Endothelial cell of umbilical vein (primary cell): ENCODE results near the gene UTF1. TPM values are rescaled to one million over a fixed set of nuclear protein-coding genes. Genes with fewer than 3 reads are reported as not detected.

ENCODE experiments used
- BruUV-seq: library from RNA; stranded (reverse); fragments of 400-500 nt; replicated peaks from 2 replicates; lab custom pipeline; 2021; lab: Mats Ljungman, UMichigan
- CTCF ChIA-PET: fragments of 300-600, 350-600 bp; sonication (Branson Sonifier 250); formaldehyde crosslinking; loops from one replicate; lab custom pipeline; 2021; ENCODE audit warnings: antibody characterized with exemption, inconsistent platforms; lab: Charles Lee
- POLR2A ChIA-PET: fragments of 300-600, 350-600 bp; sonication (Branson Sonifier 250); formaldehyde crosslinking; loops from one replicate; lab custom pipeline; 2021; ENCODE audit warnings: antibody characterized with exemption, inconsistent platforms; lab: Charles Lee
- DNase-seq: peaks from one replicate; pipeline ENCODE4 v3.0.0-alpha.2; 2011; ENCODE audit warnings: low read depth, low spot score
- FAIRE-seq: peaks from 2 replicates; lab custom pipeline; 2011; peaks lifted over from hg19 to GRCh38; lab: Jason Lieb, UNC
- H2AFZ ChIP-seq: 2 replicates; pipeline ENCODE4 v1.6.0; 2012; ENCODE audit warnings: low read depth, low read length, control low read depth, inconsistent platforms
- H3K27ac ChIP-seq: 2 replicates; pipeline ENCODE4 v1.5.1; 2011; ENCODE audit warnings: low read depth, mild to moderate bottlenecking, control low read depth, low read length, moderate library complexity; ENCODE audit not compliant: insufficient read depth
- H3K27me3 ChIP-seq, 2 experiments: 2 replicates each; pipeline versions ENCODE4 v1.6.0 to v1.6.1; 2011; ENCODE audit warnings: low read length in 2 of 2, mixed read lengths in 1 of 2; ENCODE audit not compliant: control insufficient read depth in 2 of 2, insufficient read depth in 2 of 2
- H3K36me3 ChIP-seq, 2 experiments: 2 replicates in 1 of 2; 3 replicates in 1 of 2; pipeline ENCODE4 v1.5.1; 2011; ENCODE audit warnings: low read length in 2 of 2, mild to moderate bottlenecking in 1 of 2, moderate library complexity in 1 of 2; ENCODE audit not compliant: control insufficient read depth in 2 of 2, insufficient read depth in 2 of 2; ENCODE audit errors: extremely low read depth in 1 of 2
- H3K4me1 ChIP-seq: 3 replicates; pipeline ENCODE4 v1.5.1; 2011; ENCODE audit warnings: mild to moderate bottlenecking, low read length; ENCODE audit not compliant: control insufficient read depth, insufficient read depth; ENCODE audit errors: extremely low read depth
- H3K4me2 ChIP-seq: 2 replicates; pipeline ENCODE4 v1.6.1; 2011; ENCODE audit warnings: low read length, control low read depth, mixed read lengths; ENCODE audit not compliant: insufficient read depth
- H3K4me3 ChIP-seq, 3 experiments: fragments of 200-600 bp in 1 of 3; sonication (generic), shearing (Covaris generic) in 1 of 3; replicated peaks in 1 of 3; 2 replicates each; pipeline ENCODE4 v1.5.1; 2011 to 2016; ENCODE audit warnings: control low read depth in 3 of 3, low read length in 3 of 3, mild to moderate bottlenecking in 2 of 3, inconsistent platforms in 1 of 3, low read depth in 1 of 3, moderate library complexity in 1 of 3; ENCODE audit not compliant: insufficient read depth in 1 of 3
- H3K79me2 ChIP-seq: 2 replicates; pipeline ENCODE4 v1.6.0; 2012; ENCODE audit warnings: low read length, inconsistent platforms; ENCODE audit not compliant: control insufficient read depth, insufficient read depth
- H3K9ac ChIP-seq: replicated peaks from 2 replicates; pipeline ENCODE3; 2011; ENCODE audit warnings: low read length, control low read depth; ENCODE audit not compliant: insufficient read depth; ENCODE audit errors: extremely low read depth
- H3K9me1 ChIP-seq: replicated peaks from 3 replicates; pipeline ENCODE4 v1.6.0; 2011; ENCODE audit warnings: mild to moderate bottlenecking, low read length; ENCODE audit not compliant: control insufficient read depth, insufficient read depth; ENCODE audit errors: extremely low read depth
- H3K9me3 ChIP-seq: replicated peaks from 2 replicates; pipeline ENCODE4 v1.5.1; 2012; ENCODE audit warnings: low read length, inconsistent platforms; ENCODE audit not compliant: control insufficient read depth, insufficient read depth
- H4K20me1 ChIP-seq: replicated peaks from 2 replicates; pipeline ENCODE3; 2011; ENCODE audit warnings: mild to moderate bottlenecking, low read length; ENCODE audit not compliant: control insufficient read depth, insufficient read depth; ENCODE audit errors: extremely low read depth
- EZH2 ChIP-seq: IDR thresholded peaks from 2 replicates; pipeline ENCODE4 v1.6.1; 2012; ENCODE audit warnings: borderline replicate concordance, low read depth, mild to moderate bottlenecking, moderate library complexity, low read length, inconsistent platforms; ENCODE audit not compliant: severe bottlenecking
- FOS ChIP-seq: IDR thresholded peaks from 2 replicates; pipeline ENCODE4 v1.6.1; 2011; ENCODE audit warnings: mild to moderate bottlenecking, low read length, moderate library complexity, borderline replicate concordance; ENCODE audit not compliant: insufficient read depth
- GATA2 ChIP-seq: IDR thresholded peaks from 2 replicates; pipeline ENCODE4 v1.7.0; 2011; ENCODE audit warnings: low read depth, mild to moderate bottlenecking, moderate library complexity, mixed read lengths, low read length; ENCODE audit not compliant: insufficient read length, insufficient read depth
- JUN ChIP-seq: IDR thresholded peaks from 2 replicates; pipeline ENCODE4 v1.6.1; 2011; ENCODE audit warnings: borderline replicate concordance, low read depth; ENCODE audit not compliant: insufficient read length, insufficient read depth
- POLR2A ChIP-seq: IDR thresholded peaks from 2 replicates; pipeline ENCODE4 v1.6.1; 2012; ENCODE audit warnings: low read depth, mild to moderate bottlenecking, control low read depth, low read length
- POLR2AphosphoS5 ChIP-seq: IDR thresholded peaks from 2 replicates; pipeline ENCODE4 v1.6.1; 2012; ENCODE audit warnings: low read depth, mild to moderate bottlenecking, control low read depth, low read length, moderate library complexity; ENCODE audit not compliant: insufficient read depth
- dilution Hi-C: fragments of 300-500 bp; cut with MboI; formaldehyde crosslinking; loops from one replicate; pipeline ENCODE4 v1.15.0; 2019; ENCODE audit warnings: low sequenced_read_pairs; ENCODE audit not compliant: extremely low pct_ligation_motif_present
- intact Hi-C: fragments of 100-400 bp; cut with micrococcal nuclease; formaldehyde crosslinking; loops from one replicate; pipeline ENCODE4 v1.10.0; 2022
- polyA plus RNA-seq, 4 experiments: library from polyadenylated mRNA; depleted of rRNA in 3 of 4; stranded (reverse) in 3 of 4; unstranded in 1 of 4; fragments of >200 nt; gene quantifications; 2 replicates each; pipeline versions ENCODE4 v1.2.1 to v1.2.3, GENCODE V29; 2011 to 2012; ENCODE audit warnings: missing spikeins in 1 of 4
- total RNA-seq: library from RNA; stranded (reverse); gene quantifications from 2 replicates; pipeline ENCODE4 v1.2.3, GENCODE V29; 2021
- TF ChIP-seq, protein P1 (sequence below), 2 donors: IDR thresholded peaks; 1 replicate in 1 of 2; 2 replicates in 1 of 2; pipeline ENCODE4 v1.5.1; 2011; ENCODE audit warnings: low read length in 2 of 2, mild to moderate bottlenecking in 2 of 2, moderate library complexity in 2 of 2, control low read depth in 1 of 2, inconsistent platforms in 1 of 2, low read depth in 1 of 2; ENCODE audit not compliant: insufficient read depth in 1 of 2; ENCODE audit errors: extremely low read depth in 1 of 2
- TF ChIP-seq, protein P2 (sequence below): IDR thresholded peaks from 2 replicates; pipeline ENCODE4 v1.6.1; 2011; ENCODE audit not compliant: insufficient read depth, insufficient read length

Gene UTF1
- total and polyA plus RNA-seq, 2 donors (not counting 3 experiments of a cell fraction or from before 2014, with no cell fraction given) = not detected

DNA sequence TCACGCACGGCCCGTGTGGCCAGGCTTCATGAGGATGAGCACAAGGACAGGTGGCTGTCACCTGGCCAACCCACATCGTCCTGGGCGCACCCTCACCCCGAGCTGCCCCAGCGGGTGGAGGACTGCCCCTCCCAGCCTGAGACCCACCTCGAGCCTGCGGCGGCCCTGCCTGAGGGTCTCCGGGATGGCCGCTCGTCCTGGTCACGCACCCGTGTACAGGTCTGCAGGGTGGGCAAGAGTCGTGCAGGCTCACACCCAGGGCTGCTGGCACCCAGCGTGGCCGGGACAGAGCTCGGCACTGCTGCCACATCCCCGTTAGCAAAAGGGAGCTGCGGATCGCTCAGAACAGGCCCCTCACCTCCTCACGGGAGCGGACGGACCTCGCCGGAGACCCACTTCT is 14.4 kb upstream of the UTF1 start:
- H3K4me3 ChIP-seq = no peak overlapping the region
- H3K9ac ChIP-seq = no peak overlapping the region
- POLR2A ChIA-PET = no interaction called here
- H2AFZ ChIP-seq = no peak overlapping the region
- H3K27me3 ChIP-seq = no peaks in the 10 kb centered on the region
- no peaks in the 10 kb centered on the region for H4K20me1 ChIP-seq
- intact Hi-C loops (no loop called here), dilution Hi-C loops (no loop called here)
- H3K4me2 ChIP-seq = no peak overlapping the region
- CTCF ChIA-PET = no interaction called here
- TF ChIP-seq, protein P1, sequence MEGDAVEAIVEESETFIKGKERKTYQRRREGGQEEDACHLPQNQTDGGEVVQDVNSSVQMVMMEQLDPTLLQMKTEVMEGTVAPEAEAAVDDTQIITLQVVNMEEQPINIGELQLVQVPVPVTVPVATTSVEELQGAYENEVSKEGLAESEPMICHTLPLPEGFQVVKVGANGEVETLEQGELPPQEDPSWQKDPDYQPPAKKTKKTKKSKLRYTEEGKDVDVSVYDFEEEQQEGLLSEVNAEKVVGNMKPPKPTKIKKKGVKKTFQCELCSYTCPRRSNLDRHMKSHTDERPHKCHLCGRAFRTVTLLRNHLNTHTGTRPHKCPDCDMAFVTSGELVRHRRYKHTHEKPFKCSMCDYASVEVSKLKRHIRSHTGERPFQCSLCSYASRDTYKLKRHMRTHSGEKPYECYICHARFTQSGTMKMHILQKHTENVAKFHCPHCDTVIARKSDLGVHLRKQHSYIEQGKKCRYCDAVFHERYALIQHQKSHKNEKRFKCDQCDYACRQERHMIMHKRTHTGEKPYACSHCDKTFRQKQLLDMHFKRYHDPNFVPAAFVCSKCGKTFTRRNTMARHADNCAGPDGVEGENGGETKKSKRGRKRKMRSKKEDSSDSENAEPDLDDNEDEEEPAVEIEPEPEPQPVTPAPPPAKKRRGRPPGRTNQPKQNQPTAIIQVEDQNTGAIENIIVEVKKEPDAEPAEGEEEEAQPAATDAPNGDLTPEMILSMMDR (IDR thresholded peaks at IDR 0.05; ENCODE audit: extremely low read depth in 1 of 2, insufficient read depth in 1 of 2, low read depth in 1 of 2, low read length in 2 of 2) = no peak
- no peak for TF ChIP-seq POLR2AphosphoS5
- TF ChIP-seq, protein P2, sequence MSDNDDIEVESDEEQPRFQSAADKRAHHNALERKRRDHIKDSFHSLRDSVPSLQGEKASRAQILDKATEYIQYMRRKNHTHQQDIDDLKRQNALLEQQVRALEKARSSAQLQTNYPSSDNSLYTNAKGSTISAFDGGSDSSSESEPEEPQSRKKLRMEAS = no peak
- TF ChIP-seq EZH2 = no peak
- no peak for TF ChIP-seq FOS
- H3K9me3 ChIP-seq = no peaks in the 10 kb centered on the region
- DNase-seq = no peak
- no peaks in the 10 kb centered on the region for H3K36me3 ChIP-seq
- no peaks in the 10 kb centered on the region for H3K9me1 ChIP-seq
- H3K79me2 ChIP-seq = no peaks in the 10 kb centered on the region
- no TSS peak for BruUV-seq
- no peak overlapping the region for H3K27ac ChIP-seq
- no peaks in the 10 kb centered on the region for H3K4me1 ChIP-seq
- FAIRE-seq = no peak

DNA sequence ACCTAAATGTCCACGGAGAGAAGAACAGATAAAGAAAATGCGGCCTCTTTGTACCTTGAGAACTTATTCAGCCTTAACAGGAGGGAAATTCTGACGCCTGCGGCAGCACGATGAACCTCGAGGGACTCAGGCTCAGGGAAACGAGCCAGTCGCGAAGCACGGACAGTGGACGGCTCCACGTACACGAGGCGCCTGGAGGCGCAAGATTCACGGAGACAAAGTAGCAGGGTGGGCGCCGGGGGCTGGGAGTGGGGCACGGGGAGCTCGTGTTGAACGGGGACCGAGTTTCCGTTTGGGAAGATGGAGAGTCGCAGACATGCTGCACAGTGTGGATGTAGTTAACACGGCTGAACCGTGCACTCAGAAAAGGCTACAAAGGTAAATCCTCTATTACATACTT is 13.2 kb upstream of the UTF1 start:
- Histone ChIP-seq H3K9me3 (no peaks in the 10 kb centered on the region), H3K36me3 (no peaks in the 10 kb centered on the region), H3K4me3 (no peak overlapping the region), H3K4me2 (no peak overlapping the region), H3K9ac (no peak overlapping the region), H2AFZ (no peak overlapping the region), H3K4me1 (no peaks in the 10 kb centered on the region), H3K27ac (no peak overlapping the region), H3K79me2 (no peaks in the 10 kb centered on the region), H3K9me1 (no peaks in the 10 kb centered on the region), H3K27me3 (no peaks in the 10 kb centered on the region), H4K20me1 (no peaks in the 10 kb centered on the region)
- TF ChIP-seq EZH2 (no peak), FOS (no peak), POLR2A (no peak), GATA2 (no peak), JUN (no peak), POLR2AphosphoS5 (no peak)
- TF ChIP-seq, protein P2 = no peak
- TF ChIP-seq, protein P1 (IDR thresholded peaks at IDR 0.05; ENCODE audit: extremely low read depth in 1 of 2, insufficient read depth in 1 of 2, low read depth in 1 of 2, low read length in 2 of 2) = no peak
- intact Hi-C loops = no loop called here
- FAIRE-seq = no peak
- CTCF ChIA-PET = no interaction called here
- no peak for DNase-seq
- no TSS peak for BruUV-seq
- dilution Hi-C loops = no loop called here
- POLR2A ChIA-PET = no interaction called here
